ENCODE results near the gene TMEM150C.

DNA sequence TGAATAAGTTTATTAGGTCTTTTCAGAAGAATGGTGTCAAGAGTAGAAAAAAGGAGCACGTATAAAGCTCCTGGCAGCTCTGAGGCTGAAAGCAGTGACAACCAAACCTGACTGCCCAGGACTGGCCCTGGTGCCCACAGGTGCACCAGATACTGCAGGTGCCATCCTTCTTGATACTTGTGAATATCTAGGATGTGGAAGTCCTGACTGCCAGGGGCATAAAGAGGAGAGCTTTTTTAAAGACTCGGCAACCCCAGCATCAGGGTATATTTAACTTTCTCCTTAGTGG is 60.7 kb downstream of the TMEM150C start:
- TF ChIP-seq CBX5 (IDR thresholded peaks at IDR 0.05; ENCODE audit: low read depth, low read length) = no peak
- TF ChIP-seq RXRA (IDR thresholded peaks at IDR 0.05; ENCODE audit: insufficient read depth, low read depth, low read length) = no peak
- no peak for TF ChIP-seq POLR2AphosphoS5 (IDR thresholded peaks at IDR 0.05; ENCODE audit: low read depth, low read length)
- no peak for TF ChIP-seq CTCF (IDR thresholded peaks at IDR 0.05; ENCODE audit: control extremely low read depth in 1 of 3, insufficient read depth in 1 of 3, low read depth in 1 of 3, low read length in 3 of 3)
- no peak for TF ChIP-seq JUN (IDR thresholded peaks at IDR 0.05; ENCODE audit: low read depth, low read length)
- TF ChIP-seq POLR2A (IDR thresholded peaks at IDR 0.05; ENCODE audit: control extremely low read depth in 1 of 2, low read depth in 2 of 2, low read length in 2 of 2) = no peak
- no peak for TF ChIP-seq SIN3A (conservative IDR thresholded peaks at IDR 0.05 in 1 of 2, IDR thresholded peaks at IDR 0.05 in 1 of 2; ENCODE audit: low read depth in 1 of 2, low read length in 2 of 2)
- no peak for TF ChIP-seq TAF7 (optimal IDR thresholded peaks at IDR 0.05; ENCODE audit: borderline replicate concordance, low read depth, low read length)
- TF ChIP-seq SAP30 (IDR thresholded peaks at IDR 0.05; ENCODE audit: insufficient read depth, insufficient replicate concordance, low read length) = no peak
- TF ChIP-seq RNF2 (IDR thresholded peaks at IDR 0.05; ENCODE audit: borderline replicate concordance, low read depth, low read length, missing control alignments, poor library complexity, severe bottlenecking) = no peak
- TF ChIP-seq EP300 (IDR thresholded peaks at IDR 0.05; ENCODE audit: borderline replicate concordance in 1 of 2, low read depth in 2 of 2, low read length in 2 of 2) = no peak

All from H1 (cell line).